OCI-LY3 (cell line): ENCODE measurements around the gene DLGAP4.

Experiments used
- H2AFZ ChIP-seq: fragments of 200-600, 300-600 bp; shearing (Covaris generic); 2 replicates; pipeline ENCODE4 v1.6.0; 2014; ENCODE audit warnings: antibody characterized with exemption, low read depth, low read length
- H3K27ac ChIP-seq: fragments of 200-600, 300-600 bp; sonication (generic); 2 replicates; pipeline ENCODE4 v1.5.1; 2014; ENCODE audit warnings: mild to moderate bottlenecking, low read length, moderate library complexity, mixed read lengths
- H3K27me3 ChIP-seq: fragments of 200-600, 300-600 bp; sonication (generic); 2 replicates; pipeline ENCODE4 v1.6.1; 2014; ENCODE audit warnings: low read depth, low read length, mixed read lengths
- H3K36me3 ChIP-seq: fragments of 200-600, 300-600 bp; sonication (generic); replicated peaks from 2 replicates; pipeline ENCODE3; 2014; ENCODE audit warnings: low read depth, low read length, mixed read lengths
- H3K4me1 ChIP-seq: fragments of 300-600, 200-600 bp; sonication (generic); 2 replicates; pipeline ENCODE4 v1.6.1; 2014; ENCODE audit warnings: low read length, mixed read lengths
- H3K4me2 ChIP-seq: fragments of 200-600, 300-600 bp; sonication (generic); 2 replicates; pipeline ENCODE4 v1.6.1; 2014; ENCODE audit warnings: low read length, mixed read lengths
- H3K4me3 ChIP-seq: fragments of 300-600, 200-600 bp; sonication (generic); 2 replicates; pipeline ENCODE4 v1.5.1; 2014; ENCODE audit warnings: antibody characterized with exemption, mild to moderate bottlenecking, low read length, moderate library complexity
- H3K79me2 ChIP-seq: fragments of 300-600, 200-600 bp; shearing (Covaris generic); 2 replicates; pipeline ENCODE4 v1.6.1; 2014; ENCODE audit warnings: mild to moderate bottlenecking, low read length, mixed read lengths
- H3K9ac ChIP-seq: fragments of 300-600, 200-600 bp; shearing (Covaris generic); 2 replicates; pipeline ENCODE4 v1.6.0; 2014; ENCODE audit warnings: mild to moderate bottlenecking, low read length, moderate library complexity
- H3K9me3 ChIP-seq: fragments of 200-600, 300-600 bp; shearing (Covaris generic); 2 replicates; pipeline ENCODE4 v1.6.1; 2014; ENCODE audit warnings: low read length, mixed read lengths; ENCODE audit not compliant: insufficient read depth
- H4K20me1 ChIP-seq: fragments of 200-600, 300-600 bp; sonication (generic); 2 replicates; pipeline ENCODE4 v1.6.1; 2016; ENCODE audit warnings: low read length, mixed read lengths; ENCODE audit not compliant: insufficient read depth
- CTCF ChIP-seq: fragments of 200-600, 300-600 bp; sonication (generic); IDR thresholded peaks from 2 replicates; pipeline ENCODE4 v1.5.1; 2014; ENCODE audit warnings: antibody characterized with exemption, low read length, low read depth
- EZH2phosphoT487 ChIP-seq: fragments of 200-600 bp; shearing (Covaris generic); IDR thresholded peaks from 2 replicates; pipeline ENCODE4 v1.6.1; 2018; ENCODE audit warnings: antibody characterized with exemption, mixed run types, low read depth

Gene DLGAP4

GRCh38 chr20:36396847-36397630 is 90.9 kb downstream of the DLGAP4 start:
- Histone ChIP-seq H3K27ac (no peak overlapping the region), H3K27me3 (peaks cover 12% of the 10 kb centered on the region), H3K4me2 (no peak overlapping the region), H4K20me1 (no peaks in the 10 kb centered on the region), H2AFZ (no peak overlapping the region), H3K36me3 (no peaks in the 10 kb centered on the region), H3K9me3 (no peaks in the 10 kb centered on the region), H3K4me1 (no peaks in the 10 kb centered on the region), H3K4me3 (no peak overlapping the region), H3K79me2 (no peaks in the 10 kb centered on the region), H3K9ac (no peak overlapping the region)
- no peak for TF ChIP-seq EZH2phosphoT487
- no peak for TF ChIP-seq CTCF

GRCh38 chr20:36398515-36398914 is 92.4 kb downstream of the DLGAP4 start:
- Histone ChIP-seq H3K79me2 (no peaks in the 10 kb centered on the region), H3K27ac (no peak overlapping the region), H4K20me1 (no peaks in the 10 kb centered on the region), H3K36me3 (no peaks in the 10 kb centered on the region), H3K4me3 (no peak overlapping the region), H3K9me3 (no peaks in the 10 kb centered on the region), H2AFZ (no peak overlapping the region), H3K27me3 (peaks cover 13% of the 10 kb centered on the region; the same call in 1 of the 2 replicates), H3K4me2 (no peak overlapping the region), H3K9ac (no peak overlapping the region), H3K4me1 (no peaks in the 10 kb centered on the region)
- TF ChIP-seq EZH2phosphoT487 (no peak), CTCF (no peak)

- Histone ChIP-seq H3K4me3 (no peak overlapping the region), H3K9me3 (no peaks in the 10 kb centered on the region), H3K4me1 (no peaks in the 10 kb centered on the region), H3K79me2 (no peaks in the 10 kb centered on the region), H3K36me3 (no peaks in the 10 kb centered on the region), H3K9ac (no peak overlapping the region), H4K20me1 (no peaks in the 10 kb centered on the region), H3K27me3 (peaks cover 15% of the 10 kb centered on the region; the same call in 1 of the 2 replicates), H3K27ac (no peak overlapping the region), H2AFZ (peak overlapping the region; percentile 18; the same call in 1 of the 2 replicates), H3K4me2 (0 out of 2 replicates have a peak overlapping the region, but pooled peaks have one; percentile 5)
- TF ChIP-seq EZH2phosphoT487 (no peak), CTCF (peak; percentile 71)
Observed at GRCh38 chr20:36399147-36399968, 93.2 kb downstream of the DLGAP4 start.

GRCh38 chr20:36399969-36400545 is 93.9 kb downstream of the DLGAP4 start:
- Histone ChIP-seq H4K20me1 (no peaks in the 10 kb centered on the region), H3K9me3 (no peaks in the 10 kb centered on the region), H3K79me2 (no peaks in the 10 kb centered on the region), H3K27ac (no peak overlapping the region), H3K4me2 (0 out of 2 replicates have a peak overlapping the region, but pooled peaks have one; percentile 5), H3K4me3 (no peak overlapping the region), H3K27me3 (peaks cover 15% of the 10 kb centered on the region; the same call in 1 of the 2 replicates), H3K4me1 (no peaks in the 10 kb centered on the region), H3K36me3 (no peaks in the 10 kb centered on the region), H3K9ac (no peak overlapping the region), H2AFZ (no peak overlapping the region)
- TF ChIP-seq CTCF (no peak), EZH2phosphoT487 (no peak)
